Neutrophil (primary cell): Measurements from ENCODE around the gene VPS35L.

Source experiments
- H3K27ac ChIP-seq: fragments of 200-600 bp; sonication (generic); 2 replicates; pipeline ENCODE4 v1.5.1; 2016; ENCODE audit warnings: mild to moderate bottlenecking, moderate library complexity
- H3K27me3 ChIP-seq: fragments of 200-600 bp; sonication (generic); 2 replicates; pipeline ENCODE4 v1.6.0; 2016; ENCODE audit warnings: mild to moderate bottlenecking
- H3K36me3 ChIP-seq: fragments of 200-600 bp; sonication (generic); 2 replicates; pipeline ENCODE4 v1.5.1; 2017
- H3K4me1 ChIP-seq, 2 experiments: fragments of 200-600 bp in 1 of 2; sonication (generic) in 1 of 2; 1 replicate in 1 of 2; 2 replicates in 1 of 2; pipeline versions ENCODE4 v1.5.1 to v1.6.1; 2013 to 2016; ENCODE audit warnings: low read depth in 1 of 2, low read length in 1 of 2, mild to moderate bottlenecking in 1 of 2, moderate library complexity in 1 of 2; ENCODE audit not compliant: control insufficient read depth in 1 of 2, insufficient read depth in 1 of 2
- H3K4me3 ChIP-seq, 2 experiments: fragments of 200-600 bp in 1 of 2; sonication (generic) in 1 of 2; 1 replicate in 1 of 2; 2 replicates in 1 of 2; pipeline ENCODE4 v1.5.1; 2013 to 2016; ENCODE audit warnings: low read depth in 1 of 2, low read length in 1 of 2, mild to moderate bottlenecking in 1 of 2, moderate library complexity in 1 of 2
- H3K9me3 ChIP-seq: fragments of 200-600 bp; sonication (generic); 2 replicates; pipeline ENCODE4 v1.5.1; 2016
- CTCF ChIP-seq: fragments of 200-600 bp; sonication (generic); IDR thresholded peaks from 2 replicates; pipeline ENCODE4 v1.5.1; 2016; ENCODE audit warnings: antibody characterized with exemption

The VPS35L gene

DNA sequence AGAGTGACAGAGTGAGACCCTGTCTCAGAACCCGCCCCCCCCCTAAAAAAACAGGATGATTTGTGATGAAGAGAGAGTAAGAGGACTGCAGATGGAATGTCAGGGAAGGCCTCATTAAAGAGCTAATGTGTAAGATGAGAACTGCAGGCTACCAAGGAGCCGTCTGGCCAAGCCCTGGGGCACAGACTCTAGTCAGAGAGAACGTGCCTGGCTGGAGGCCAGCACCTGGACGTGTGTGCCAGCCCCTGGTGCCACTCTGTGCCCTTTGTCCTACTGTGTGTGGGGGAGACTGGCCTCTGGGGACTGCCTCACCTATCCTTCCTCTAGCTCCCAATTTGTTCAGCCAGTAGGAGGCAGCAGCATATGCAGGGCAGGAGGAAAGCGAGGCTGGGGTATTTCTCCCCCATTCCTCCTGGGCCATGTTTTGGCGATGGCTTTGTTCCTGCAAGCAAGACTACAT, 125.4 kb downstream of the VPS35L start:
- TF ChIP-seq CTCF = no peak
- Histone ChIP-seq H3K36me3 (peaks cover 54% of the 10 kb centered on the region), H3K4me1 (no peaks in the 10 kb centered on the region), H3K27me3 (no peaks in the 10 kb centered on the region), H3K4me3 (no peak overlapping the region), H3K27ac (no peak overlapping the region), H3K9me3 (no peaks in the 10 kb centered on the region)

- H3K4me1 ChIP-seq = no peaks in the 10 kb centered on the region
- TF ChIP-seq CTCF = no peak
- H3K4me3 ChIP-seq = no peak overlapping the region
- peaks cover 55% of the 10 kb centered on the region for H3K36me3 ChIP-seq
- no peaks in the 10 kb centered on the region for H3K27me3 ChIP-seq
- H3K27ac ChIP-seq = no peak overlapping the region
- no peaks in the 10 kb centered on the region for H3K9me3 ChIP-seq
These were observed 126.1 kb downstream of the VPS35L start for GRCh38 chr16:19681637-19682036.

DNA sequence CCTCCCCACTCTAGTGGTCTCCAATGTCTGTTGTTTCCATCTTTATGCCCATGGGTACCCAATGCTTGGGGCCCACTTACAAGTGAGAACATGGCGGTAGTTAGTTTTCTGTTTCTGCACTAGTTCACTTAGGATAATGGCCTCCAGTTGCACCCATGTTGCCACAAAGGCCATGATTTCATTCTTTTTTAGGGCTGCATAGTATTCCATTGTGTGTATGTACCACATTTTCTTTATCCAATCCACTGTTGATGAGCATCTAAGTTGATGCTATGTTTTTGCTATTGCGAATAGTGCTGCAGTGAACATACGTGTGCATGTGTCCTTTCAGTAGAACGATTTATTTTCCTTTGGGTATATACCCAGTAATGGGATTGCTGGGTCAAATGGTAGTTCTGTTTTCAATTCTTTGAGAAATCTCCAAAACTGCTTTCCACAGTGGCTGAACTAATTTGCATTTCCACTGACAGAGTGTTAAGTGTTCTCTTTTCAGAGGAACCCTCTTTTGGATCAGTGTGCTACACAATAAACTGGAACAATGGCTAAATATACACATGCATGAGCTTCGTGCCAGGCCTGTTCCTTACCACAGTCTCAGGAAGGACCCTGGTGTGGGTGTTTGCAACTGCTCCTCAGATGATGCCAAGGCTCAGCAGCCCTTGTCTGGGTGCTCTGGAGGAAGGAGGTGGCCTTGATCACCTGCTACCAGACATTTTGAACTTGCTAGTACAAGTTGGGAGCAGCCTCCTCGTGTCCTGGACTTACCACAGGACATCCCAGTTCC, 128.1 kb downstream of the VPS35L start:
- Histone ChIP-seq H3K4me3 (no peak overlapping the region), H3K27ac (no peak overlapping the region), H3K36me3 (peaks cover 59% of the 10 kb centered on the region), H3K9me3 (no peaks in the 10 kb centered on the region), H3K27me3 (no peaks in the 10 kb centered on the region), H3K4me1 (no peaks in the 10 kb centered on the region)
- TF ChIP-seq CTCF = no peak

- H3K27me3 ChIP-seq = no peaks in the 10 kb centered on the region
- peaks cover 55% of the 10 kb centered on the region for H3K36me3 ChIP-seq
These were observed 129.7 kb downstream of the VPS35L start for GRCh38 chr16:19685176-19685575.

GRCh38 chr16:19687279-19687678, 131.8 kb downstream of the VPS35L start:
- H3K27me3 ChIP-seq = no peaks in the 10 kb centered on the region
- no peak overlapping the region for H3K27ac ChIP-seq
- TF ChIP-seq CTCF = no peak
- no peaks in the 10 kb centered on the region for H3K4me1 ChIP-seq
- no peaks in the 10 kb centered on the region for H3K9me3 ChIP-seq
- no peak overlapping the region for H3K4me3 ChIP-seq
- H3K36me3 ChIP-seq = peaks cover 64% of the 10 kb centered on the region

More at GRCh38 chr16:19685176-19685575, 129.7 kb downstream of the VPS35L start:
- no peak overlapping the region for H3K27ac ChIP-seq
- no peaks in the 10 kb centered on the region for H3K9me3 ChIP-seq
- H3K4me3 ChIP-seq = no peak overlapping the region
- no peaks in the 10 kb centered on the region for H3K4me1 ChIP-seq
- no peak for TF ChIP-seq CTCF
